GM21381 (cell line): ENCODE measurements around the gene SEL1L3.
"Not testable (repeated sequence)": the region's sequence is repeated elsewhere in the genome, so short reads cannot be mapped to it uniquely, and the experiment has no call there.

Source experiments
- ATAC-seq: cut with Tn5 transposase; IDR thresholded peaks from one replicate; pipeline ENCODE4 v1.9.1; 2021; ENCODE audit warnings: mild to moderate bottlenecking, moderate library complexity; ENCODE audit not compliant: unreplicated experiment

The SEL1L3 gene

DNA sequence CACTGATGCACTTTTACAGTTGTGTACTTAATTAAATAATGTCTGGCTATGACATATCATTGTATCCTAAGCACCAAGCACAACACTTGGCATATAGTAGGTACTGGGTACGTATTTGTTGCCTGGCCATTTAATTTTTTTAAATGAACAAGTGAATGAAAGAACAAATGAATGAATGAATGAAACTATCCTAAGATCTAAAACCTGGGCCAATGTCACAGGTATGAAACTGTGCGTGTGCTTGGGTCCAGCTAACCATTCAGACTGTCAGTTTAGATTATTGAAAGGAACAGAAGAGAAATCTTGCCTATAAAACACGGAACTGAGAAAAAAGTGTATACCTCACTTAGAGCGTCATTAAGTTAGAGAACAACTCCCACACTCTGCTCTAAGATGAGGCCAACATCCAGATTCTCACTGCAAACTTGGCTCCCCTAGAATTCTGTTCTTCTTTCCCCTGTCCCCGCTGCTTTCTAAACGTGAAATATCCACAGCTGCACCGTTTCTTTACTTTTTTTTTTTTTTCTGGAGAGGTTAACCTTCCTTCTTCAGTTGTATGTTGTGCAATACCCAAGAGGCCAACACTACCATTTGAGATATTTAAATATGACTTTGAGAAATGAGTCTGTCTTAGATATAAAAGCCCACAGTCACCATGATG is 17.3 kb upstream of the SEL1L3 start:
- no peak for ATAC-seq

DNA sequence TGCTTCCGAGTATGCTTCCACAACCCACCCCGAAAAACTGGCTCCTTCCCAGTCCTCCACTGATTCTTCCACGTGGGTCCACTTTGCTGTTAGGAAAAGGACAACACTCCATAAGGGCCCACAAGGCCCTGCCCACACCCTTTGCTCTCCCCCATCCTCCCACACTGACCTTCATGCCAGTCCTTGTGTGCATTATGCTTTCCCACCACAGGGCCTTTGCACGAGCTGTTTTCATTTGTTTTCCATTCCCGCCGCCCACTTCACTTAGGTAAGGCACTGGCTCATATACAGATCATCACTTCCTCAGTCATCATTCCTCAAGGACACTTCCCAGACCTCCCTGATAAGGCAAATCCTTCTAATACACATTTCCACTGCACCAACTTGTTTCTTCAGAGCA is 16.8 kb upstream of the SEL1L3 start:
- ATAC-seq: no peak

DNA sequence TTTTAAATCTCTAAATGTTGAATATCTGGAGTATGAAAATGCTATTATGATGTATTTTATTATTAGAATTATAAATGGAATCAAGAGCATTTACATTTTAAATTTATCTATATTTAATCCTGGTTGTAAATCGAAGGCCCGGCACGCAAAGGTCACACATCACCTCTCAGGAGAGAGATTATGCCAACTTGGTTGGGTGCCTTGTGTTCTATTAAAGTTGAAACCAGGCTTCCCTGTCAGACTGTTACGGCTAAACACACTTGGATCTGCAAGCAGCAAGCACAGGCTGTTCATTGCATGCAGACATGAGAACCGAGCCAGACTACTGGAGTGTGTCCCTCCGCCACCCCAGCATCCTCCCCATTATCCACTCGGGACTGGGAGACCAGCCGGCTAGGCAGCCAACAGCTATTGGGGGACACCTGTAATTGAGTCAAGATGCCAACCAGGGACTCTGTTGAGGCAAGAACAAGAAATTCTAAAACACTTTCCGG is 16.4 kb upstream of the SEL1L3 start:
- no peak for ATAC-seq

DNA sequence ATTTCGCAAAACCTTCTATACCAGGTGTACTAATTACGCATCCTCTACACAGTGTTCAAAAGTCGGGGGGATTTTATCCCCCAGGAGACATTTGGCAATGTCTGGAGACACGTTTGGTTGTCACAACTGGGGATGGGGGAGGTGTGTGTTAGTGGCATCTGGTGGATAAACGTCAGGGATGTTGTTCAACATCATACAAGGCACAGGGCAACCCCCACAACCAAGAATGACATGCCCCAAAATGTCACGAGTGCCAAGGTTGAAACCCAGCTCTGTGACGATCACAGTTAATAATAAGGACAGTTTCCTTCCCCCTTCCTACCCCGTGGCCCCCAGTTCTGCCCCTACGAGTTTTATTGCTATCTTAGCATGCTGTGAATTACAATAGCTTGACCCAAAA is 15.9 kb upstream of the SEL1L3 start:
- ATAC-seq: no peak

DNA sequence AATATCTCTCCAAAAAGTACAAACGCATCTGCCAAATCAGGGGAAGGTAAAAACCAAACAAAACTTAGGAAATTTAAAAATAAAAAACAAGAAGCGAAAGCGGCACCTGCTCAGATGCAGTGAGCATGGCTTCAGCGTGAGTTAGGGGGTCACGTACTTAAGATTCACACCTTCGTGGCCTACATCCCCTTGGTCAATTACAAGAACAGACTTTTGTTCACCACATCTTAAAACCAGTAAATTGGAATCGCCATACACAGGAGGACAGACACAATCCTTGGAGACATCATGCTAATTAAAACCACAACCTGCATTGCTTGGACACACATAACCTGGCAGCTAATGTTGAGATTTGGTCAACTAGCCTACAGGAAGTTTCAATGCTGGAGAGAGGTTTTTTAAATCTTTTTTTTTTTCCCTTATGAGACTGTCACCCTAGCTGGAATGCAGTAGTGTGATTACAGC is 12.5 kb upstream of the SEL1L3 start:
- ATAC-seq: peak; percentile 70

DNA sequence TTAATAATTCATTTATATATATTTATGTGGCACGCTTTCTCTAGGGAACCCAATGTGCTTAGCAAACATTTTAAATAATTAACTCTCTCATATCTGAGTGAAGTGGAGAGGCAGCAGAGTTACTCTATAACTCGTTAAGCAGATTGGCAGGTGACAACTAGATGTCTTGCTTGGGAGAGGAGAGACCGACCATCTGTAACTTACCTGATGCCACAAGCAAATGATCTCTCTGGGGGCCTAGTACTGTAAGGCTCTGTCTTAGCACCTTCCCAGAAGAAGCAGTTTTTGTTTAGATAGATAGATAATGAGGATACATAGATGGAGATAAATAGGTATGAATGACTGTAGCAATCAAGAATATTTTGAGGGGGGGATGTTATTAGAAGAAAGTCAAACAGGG is 11.9 kb upstream of the SEL1L3 start:
- peak; percentile 45 for ATAC-seq

DNA sequence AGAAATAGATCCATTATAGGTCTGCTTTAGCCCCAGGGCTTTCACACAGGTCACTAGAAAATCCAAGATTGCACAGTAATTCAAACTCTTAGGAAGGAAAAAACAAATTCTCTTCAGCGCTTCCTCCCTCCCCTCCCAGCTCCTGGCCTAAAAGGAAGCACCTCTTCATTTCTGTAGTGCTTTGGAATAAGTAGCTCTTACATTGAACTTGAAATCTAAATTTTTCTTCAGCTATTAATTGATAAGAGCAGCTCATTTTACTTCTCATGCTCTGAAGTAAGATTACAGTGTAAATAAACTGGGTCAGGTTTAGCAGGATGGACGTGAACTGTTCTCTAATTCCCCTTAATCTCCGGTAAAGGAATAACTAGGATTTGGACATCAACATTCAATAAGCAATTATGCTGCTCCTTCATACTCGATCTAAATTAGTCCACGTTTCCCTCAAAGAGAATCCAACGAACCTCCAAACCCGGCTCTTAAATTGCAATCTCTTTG is 10.9 kb upstream of the SEL1L3 start:
- ATAC-seq: no peak

DNA sequence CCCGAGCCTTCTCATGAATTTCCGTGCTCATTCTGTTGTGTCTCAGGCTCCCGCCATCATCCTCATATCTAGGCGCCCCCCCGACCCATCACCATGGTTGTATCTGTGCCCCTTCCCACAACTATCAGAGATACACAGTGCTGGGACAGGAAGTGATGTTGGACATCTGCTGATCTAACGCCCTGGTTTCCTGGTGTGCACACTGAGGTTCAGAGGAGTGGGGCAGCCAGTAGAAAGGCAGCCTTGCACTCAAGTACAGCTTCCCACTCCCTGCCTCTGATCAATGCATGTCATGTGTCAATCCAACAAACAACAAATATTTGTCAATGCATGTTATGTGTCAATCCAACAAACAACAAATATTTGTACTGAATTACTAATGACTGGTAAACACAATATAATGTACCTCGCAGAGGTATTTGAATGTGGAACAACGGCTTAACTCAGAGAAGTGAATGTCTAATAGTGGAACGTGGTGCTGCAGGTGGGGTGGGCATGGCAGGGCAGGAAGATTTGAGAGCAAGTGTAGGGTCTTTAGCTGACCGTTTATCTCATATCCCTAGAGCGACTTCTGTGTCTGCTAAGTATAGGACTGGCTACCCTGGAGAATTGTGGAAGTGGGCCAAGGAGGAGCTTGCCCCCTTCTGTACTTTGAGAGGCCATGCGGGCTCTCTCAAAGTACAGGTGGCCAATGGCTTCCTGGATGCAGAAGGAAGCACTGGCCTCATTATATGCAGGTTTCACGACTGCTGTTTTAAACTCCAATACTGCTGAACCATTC is 10.3 kb upstream of the SEL1L3 start:
- ATAC-seq: no peak

DNA sequence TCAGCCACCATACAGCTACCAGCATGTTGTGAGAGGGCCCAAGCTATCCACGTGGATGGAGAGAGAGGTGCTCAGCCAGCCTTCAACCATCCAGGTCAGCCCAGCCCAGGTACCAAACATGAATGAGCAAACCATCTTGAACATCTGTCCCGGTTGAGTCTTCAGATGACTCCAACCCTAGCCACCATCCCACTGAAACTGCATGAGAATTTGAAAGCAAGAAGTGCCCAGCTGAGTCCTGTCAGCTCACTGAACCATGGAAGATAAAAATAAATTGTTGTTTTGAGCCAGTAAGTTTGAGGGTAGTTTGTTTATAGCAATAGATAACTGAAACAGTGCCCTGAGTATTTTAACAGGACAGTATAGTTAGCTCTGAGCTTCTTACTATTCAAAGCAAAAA is 7.3 kb upstream of the SEL1L3 start:
- peak; percentile 39 for ATAC-seq

DNA sequence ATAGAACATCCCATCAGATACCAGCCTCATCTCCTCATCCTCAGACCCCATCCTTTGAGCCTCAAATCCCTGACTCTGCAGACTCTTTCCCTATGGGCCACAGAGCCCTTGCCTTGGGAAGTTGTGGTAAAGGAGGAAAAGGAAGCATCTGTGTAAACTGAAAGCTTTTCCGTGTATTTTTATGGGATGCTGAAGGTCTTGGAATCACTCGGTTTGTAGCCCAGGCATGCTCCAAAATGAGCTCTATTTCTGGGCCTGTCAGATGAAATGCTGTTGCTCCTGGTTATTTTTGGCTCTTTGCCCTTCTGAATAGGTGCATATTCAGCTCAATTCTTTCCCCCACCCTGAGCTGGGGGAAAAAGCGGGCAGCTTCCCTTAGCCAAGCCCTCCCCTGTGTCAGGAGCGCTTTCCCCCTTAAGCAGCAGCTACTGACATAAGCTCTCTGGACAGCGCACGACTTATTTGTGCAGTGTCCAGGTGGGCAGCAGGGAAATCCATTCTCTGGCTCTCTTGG is 5.0 kb upstream of the SEL1L3 start:
- ATAC-seq: no peak

DNA sequence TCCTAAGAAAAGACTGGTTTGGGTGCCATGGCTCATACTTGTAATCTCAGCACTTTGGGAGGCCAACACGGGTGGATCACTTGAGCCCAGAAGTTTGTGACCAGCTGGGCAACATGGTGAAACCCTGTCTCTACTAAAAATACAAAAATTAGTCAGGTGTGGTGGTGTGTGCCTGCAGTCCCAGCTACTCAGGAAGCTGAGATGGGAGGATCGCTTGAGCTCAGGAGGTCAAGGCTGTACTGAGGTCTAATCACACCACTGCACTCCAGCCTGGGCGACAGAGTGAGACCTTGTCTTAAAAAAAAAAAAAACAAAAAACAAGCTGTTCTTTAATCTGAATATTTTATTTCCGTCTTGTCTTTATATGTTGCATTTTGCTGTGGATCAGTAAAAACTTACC is 3.6 kb upstream of the SEL1L3 start:
- ATAC-seq: not testable (repeated sequence)

DNA sequence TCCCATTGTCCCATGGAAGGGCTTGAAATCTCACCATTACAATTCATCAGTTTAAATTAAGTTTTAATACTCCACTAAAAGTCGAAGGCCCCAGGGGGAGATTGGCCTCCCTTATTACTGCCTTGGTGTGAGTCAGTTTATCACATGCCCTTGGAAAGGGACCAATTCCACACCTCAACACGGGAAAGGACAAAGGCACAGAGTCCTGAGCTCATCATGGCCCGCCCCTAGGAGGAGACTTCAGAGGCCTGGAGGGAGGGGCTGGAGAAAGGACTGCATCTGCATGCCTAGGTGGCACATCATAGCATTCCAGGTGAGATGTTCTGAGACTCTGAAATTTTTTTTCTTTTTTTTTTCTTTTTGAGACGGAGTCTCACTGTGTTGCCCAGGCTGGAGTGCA is 2.8 kb upstream of the SEL1L3 start:
- ATAC-seq: no peak

DNA sequence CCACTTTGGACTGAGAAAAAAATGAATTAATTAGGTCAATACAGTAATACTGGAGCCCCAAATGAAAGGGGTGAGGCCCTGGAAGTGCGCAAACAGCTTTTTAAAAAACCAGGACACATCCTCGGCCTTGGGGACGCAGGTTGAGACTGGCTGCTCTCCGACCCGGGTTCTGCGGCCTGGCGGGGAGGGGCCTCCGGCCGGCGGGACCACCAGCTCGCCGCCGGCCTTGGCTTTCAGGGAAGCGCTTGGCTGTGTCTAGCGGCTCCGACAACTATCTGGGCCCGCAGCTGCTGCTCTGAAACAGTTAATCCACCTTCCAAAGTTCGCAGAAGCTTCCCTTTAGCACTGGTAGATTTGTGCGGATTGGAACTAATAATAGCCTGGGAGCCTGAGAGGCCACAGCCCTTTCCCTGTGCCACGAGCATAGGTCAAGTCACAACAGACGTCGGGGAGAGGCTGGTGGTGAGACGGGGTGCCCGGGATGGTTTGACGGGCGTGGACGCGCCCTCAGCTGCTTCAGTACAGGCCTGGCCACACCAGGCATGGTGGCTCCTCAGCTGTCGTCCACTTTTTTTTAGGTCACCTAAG is 1.1 kb upstream of the SEL1L3 start:
- no peak for ATAC-seq

DNA sequence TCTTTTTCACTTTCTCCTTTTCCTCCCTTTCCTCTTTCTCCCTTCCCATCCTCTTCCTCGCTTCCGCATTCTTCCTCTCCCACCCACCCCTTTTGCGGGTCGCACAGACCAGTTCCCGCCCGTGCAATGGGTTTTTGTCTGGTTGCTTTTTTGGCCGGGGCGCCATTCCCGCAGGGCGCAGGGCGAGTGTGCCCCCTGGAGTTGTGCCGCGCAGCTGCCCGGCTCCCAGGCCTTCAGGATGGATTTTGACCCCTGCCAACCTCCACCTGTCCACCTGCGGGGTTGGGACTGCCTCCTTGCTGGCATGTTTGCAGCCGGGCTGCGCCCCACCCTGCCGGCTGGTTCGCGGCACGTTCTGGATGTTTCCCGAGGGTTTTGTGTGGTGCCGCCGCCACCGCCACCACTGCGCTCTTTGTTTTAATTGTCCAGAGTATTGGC is 578 bp upstream of the SEL1L3 start:
- ATAC-seq: no peak

DNA sequence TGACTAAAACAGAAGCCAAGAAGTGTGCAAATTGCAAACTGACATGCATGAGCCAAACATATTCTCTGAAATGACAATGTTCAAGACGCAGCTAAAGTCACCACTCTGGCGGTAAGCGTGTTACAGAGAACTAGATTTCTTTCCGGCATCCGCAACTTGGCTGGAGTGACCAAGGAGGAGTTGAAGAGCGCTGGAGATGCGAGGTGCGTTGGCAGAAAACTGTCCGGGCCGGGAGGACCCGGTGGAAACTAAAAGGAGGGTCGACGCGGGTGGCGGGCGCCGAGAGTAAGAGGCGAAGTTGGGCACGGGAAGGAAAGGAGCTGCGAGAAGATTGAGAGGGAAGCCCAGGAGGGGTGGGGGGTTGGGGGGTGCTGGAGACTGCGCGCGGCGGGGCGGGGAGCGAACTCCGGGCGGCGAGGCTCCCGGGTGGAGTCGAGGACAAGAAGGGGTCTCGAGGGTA is 807 bp downstream of the SEL1L3 start:
- ATAC-seq: peak; percentile 11

DNA sequence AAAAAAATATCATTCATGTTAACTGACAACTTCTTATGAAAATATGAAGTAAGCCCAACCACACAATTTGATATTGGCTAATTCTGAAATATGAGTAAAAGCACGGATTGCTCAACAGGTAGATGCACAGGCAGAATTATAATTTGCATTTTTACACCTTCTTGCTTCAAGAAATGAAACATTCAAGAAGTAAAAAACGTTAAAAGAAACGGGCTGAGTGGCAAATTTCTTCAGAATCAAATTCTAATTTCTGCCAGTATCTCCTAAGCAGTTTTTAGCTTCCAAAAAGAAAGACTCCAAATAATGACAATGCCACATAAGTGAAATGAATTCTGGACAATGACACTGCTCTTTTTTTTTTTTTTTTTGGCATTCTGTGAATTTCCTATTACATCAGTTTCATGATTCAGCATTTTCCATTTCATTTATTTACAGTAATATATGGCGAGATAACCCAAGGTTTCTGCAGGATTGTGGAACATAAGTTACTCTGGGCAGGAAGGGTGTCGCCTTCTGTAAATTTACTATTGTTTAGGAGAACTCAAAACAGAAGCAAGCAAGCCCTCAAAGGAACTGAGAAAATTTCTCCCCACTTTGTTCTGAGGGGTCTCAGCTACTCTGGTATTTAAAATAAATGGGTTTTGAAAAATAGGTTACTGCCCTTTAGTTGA is 1.4 kb downstream of the SEL1L3 start:
- no peak for ATAC-seq

DNA sequence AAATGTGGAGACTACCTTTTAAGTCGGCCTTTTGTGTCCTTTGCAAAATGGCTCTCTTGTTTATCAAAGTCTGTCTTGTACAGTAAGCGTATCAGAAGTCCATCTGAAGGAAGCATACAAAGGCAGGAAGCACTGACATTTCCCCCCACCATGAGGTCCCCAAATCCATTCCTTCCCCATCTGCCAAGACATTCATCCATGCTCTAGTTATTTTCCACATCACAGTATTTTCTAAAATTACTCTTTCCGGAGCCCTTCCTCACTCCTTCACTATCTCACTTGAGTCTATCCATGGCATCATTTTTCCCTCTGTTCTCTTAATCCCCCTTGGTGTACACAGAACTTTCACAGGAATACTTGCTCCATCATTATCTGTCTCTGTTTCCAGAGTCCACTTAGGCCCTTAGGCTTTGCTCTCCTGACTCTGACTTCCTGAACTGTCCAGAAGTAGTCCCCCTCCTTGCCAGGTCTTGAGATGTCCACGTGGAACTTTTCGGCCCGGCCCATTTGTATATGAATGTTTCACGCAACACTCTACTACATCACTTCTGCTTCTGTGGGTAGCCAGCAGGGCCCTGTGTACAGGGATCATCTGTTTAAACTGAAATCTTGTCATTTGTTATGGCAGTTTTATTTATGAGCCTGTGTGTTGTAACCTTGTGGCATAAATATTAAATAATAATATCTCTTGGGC is 2.1 kb downstream of the SEL1L3 start:
- ATAC-seq: no peak

DNA sequence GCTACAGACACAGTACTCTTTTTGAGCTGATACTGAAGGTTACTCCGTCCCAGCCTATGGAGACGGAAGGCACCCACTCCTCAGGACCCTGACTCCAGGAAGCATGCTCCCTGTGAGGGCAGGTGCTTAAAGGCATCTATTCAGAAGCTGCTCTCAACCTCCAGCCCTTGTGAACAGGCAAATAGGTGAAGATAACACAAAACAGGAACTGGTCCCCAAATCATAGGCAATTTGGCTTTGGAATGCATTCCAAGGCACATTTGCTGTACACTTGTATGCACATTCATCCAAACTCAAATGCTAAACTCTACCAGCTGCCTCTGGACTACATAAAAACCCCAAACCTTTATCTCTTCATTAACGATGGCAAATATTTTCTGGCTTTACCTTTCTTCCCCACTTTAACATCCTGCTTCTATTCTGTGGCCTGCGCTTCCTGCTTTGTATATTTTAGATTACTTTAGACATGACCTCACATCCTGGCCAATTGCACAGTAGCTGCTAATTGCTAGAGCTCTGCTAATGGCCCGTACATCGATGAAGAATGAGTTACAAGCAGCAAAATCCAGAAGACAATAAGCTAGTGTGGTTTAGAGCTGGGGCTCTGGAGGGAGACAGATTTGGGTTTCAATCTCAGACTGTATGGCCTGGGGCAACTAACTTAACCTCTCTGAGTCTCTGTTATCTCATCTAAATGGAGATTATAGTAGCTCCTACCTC is 3.2 kb downstream of the SEL1L3 start:
- peak; percentile 51 for ATAC-seq

DNA sequence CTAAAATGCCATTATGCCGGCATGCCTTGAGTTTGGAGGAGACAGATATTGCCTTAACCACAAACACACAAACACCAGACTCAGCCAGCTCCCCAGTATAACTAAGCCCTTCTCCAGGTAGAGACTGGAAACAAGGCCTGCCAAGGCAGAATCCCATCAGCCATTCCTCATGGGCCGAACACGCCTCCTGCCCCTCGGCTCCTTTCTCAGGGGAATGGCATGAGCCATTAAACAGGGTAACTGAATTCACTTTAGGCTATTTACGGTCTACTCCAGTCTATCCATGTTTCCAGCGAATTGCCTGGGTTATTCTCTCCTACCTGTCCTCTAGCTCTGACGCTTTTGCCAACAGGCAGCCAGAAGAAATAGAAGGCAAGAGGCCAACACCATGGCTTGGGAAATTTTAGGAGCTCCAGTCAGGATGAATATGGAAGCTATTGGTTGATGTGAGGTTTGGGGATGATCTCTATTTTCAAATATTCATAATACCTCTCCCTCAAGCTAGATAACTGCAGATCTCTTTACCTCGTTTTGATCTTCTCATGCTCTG is 4.9 kb downstream of the SEL1L3 start:
- no peak for ATAC-seq
